ENCODE measurements around the gene HINT1. TPM values are rescaled to one million over a fixed set of nuclear protein-coding genes. Genes with fewer than 3 reads are reported as not detected.

The HINT1 gene
- total RNA-seq (ENCODE audit: unreplicated experiment): 180 TPM
- long read RNA-seq, transcript HINT1-201 (3 exons, 1,081 nt): major isoform, 316 of 323 reads
- long read RNA-seq, partial matches to known transcripts: 0 of 323 reads
- long read RNA-seq, other reads (novel, unspliced or antisense): 4 of 323 reads

DNA sequence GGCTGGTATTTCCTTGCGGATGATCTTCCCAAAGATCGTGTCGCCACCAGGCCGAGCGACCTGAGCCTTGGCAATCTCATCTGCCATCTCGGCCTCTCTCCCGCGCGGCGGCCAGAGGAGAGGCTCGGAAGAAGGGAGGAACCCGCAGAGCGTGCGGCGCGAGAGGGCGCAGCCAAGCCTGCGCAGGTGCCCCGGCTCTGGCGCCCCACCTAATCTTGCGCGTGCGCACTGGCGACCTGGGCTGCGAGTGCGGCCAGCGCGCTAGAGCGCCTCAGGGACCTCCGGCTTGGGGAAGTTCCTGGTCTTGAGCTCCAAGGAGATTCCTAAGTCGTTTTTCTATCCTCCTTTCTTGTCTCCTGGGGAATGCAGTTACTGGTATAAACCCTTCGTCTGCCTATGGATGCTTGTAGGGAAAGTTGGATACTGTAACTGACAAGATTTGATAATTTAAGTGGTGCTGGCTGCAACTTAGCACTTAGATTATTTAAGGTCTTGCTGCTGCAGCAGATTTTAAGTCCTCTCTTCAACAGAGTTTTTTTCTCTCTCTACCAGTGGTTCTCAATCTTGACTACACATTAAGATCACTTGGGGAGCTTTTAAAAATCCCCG is at the start of gene HINT1:
TSS of gene HINT1 (minus strand) at position 138 of the 609 bp plus-strand sequence. CDS start at position 87, 51 bp downstream.
- Mint-ChIP-seq H3K36me3 (ENCODE audit: unreplicated experiment) (no peaks in the 10 kb centered on the region), H3K27me3 (ENCODE audit: unreplicated experiment) (peaks cover 6% of the 10 kb centered on the region), H3K27ac (ENCODE audit: unreplicated experiment) (peak within 1 kb of the TSS; percentile 96), H3K4me1 (ENCODE audit: low read depth, unreplicated experiment) (peaks cover 12% of the 10 kb centered on the region), H3K9me3 (ENCODE audit: unreplicated experiment) (peaks cover 6% of the 10 kb centered on the region), H3K4me3 (ENCODE audit: unreplicated experiment) (peak within 1 kb of the TSS; percentile 94)
- DNase-seq: peak; percentile 97
- TF ChIP-seq, protein P1, sequence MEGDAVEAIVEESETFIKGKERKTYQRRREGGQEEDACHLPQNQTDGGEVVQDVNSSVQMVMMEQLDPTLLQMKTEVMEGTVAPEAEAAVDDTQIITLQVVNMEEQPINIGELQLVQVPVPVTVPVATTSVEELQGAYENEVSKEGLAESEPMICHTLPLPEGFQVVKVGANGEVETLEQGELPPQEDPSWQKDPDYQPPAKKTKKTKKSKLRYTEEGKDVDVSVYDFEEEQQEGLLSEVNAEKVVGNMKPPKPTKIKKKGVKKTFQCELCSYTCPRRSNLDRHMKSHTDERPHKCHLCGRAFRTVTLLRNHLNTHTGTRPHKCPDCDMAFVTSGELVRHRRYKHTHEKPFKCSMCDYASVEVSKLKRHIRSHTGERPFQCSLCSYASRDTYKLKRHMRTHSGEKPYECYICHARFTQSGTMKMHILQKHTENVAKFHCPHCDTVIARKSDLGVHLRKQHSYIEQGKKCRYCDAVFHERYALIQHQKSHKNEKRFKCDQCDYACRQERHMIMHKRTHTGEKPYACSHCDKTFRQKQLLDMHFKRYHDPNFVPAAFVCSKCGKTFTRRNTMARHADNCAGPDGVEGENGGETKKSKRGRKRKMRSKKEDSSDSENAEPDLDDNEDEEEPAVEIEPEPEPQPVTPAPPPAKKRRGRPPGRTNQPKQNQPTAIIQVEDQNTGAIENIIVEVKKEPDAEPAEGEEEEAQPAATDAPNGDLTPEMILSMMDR (IDR thresholded peaks at IDR 0.05; ENCODE audit: partially characterized antibody, unreplicated experiment): no peak

DNA sequence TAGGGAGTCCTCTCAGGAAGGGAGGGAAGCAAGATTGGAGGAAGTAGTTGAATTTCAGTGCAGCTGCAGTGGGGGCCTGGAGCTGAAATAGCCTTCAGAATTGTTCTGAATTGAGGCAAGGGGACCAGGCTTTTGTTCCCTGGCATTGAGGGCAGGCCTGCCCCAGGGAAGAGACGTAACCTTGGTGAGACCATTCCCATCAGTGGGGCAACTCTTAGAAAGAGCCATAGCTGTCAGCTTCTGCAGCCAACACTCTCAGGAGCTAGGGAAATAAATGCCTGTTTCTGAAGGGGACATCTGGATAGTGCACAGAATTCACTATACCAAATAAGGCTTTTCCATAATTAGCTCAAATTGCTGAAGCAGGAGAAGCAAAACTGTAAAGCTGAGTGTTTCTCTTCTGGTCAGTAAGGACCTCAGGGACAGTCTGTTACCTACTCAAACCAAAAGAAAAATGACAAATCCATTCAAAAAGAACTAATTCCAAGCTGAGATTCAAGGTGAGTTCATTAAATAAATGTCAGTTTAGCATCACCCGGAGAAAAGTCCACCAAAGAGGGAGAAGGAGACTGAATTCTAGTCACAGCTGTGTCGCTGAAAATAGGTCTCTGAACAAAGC is 49.7 kb upstream of the HINT1 start:
- Mint-ChIP-seq H3K36me3 (ENCODE audit: unreplicated experiment) (no peaks in the 10 kb centered on the region), H3K9me3 (ENCODE audit: unreplicated experiment) (peaks cover 3% of the 10 kb centered on the region), H3K4me1 (ENCODE audit: low read depth, unreplicated experiment) (peaks cover 9% of the 10 kb centered on the region), H3K4me3 (ENCODE audit: unreplicated experiment) (no peak overlapping the region), H3K27me3 (ENCODE audit: unreplicated experiment) (peaks cover 2% of the 10 kb centered on the region), H3K27ac (ENCODE audit: unreplicated experiment) (no peak overlapping the region)
- TF ChIP-seq, protein P1 (IDR thresholded peaks at IDR 0.05; ENCODE audit: partially characterized antibody, unreplicated experiment): no peak
- DNase-seq: no peak

DNA sequence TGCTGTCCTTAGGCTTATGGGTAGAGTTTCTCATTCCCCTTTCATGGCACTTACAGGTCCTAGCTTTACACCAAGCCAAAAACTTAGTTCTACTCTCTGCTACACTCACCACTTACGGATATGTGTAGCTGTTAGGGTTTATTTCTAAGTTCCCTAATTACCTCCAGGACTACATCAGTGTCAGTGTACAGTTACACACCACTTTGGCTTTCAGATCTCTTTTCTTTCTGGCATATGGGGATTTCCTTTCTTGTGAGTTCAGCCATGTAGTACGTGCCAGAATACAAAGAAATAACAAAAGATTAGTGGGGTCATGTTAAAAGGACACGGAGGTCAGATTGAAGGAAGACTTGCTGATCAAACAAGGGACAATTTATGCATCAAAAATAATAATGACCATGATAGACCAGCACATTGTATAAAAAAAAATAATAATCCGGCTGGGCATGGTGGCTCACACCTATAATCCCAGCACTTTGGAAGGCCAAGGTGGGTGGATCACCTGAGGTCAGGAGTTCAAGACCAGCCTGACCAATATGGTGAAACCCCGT is 47.5 kb upstream of the HINT1 start:
- H3K4me1 Mint-ChIP-seq (ENCODE audit: low read depth, unreplicated experiment): peaks cover 15% of the 10 kb centered on the region
- no peaks in the 10 kb centered on the region for H3K36me3 Mint-ChIP-seq (ENCODE audit: unreplicated experiment)
- no peak for DNase-seq
- no peak overlapping the region for H3K27ac Mint-ChIP-seq (ENCODE audit: unreplicated experiment)
- H3K4me3 Mint-ChIP-seq (ENCODE audit: unreplicated experiment): no peak overlapping the region
- peaks cover 3% of the 10 kb centered on the region for H3K9me3 Mint-ChIP-seq (ENCODE audit: unreplicated experiment)
- TF ChIP-seq, protein P1 (IDR thresholded peaks at IDR 0.05; ENCODE audit: partially characterized antibody, unreplicated experiment): no peak
- peaks cover 4% of the 10 kb centered on the region for H3K27me3 Mint-ChIP-seq (ENCODE audit: unreplicated experiment)

DNA sequence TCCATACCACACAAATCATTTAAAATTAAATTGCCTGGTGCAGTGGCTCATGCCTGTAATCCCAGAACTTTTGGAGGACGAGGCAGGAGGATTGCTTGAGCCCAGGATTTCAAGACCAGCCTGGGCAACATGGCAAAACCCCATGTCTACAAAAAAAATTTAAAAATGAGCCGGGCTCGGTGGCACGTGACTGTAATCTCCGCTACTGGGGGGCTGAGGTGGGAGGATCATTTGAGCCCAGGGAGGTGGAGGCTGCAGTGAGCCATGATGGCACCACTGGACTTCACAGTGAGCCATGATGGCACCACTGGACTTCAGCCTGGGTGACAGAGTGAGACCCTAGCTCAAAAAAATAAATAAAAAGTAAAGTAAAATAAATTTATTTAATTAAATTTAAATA is 46.6 kb upstream of the HINT1 start:
- H3K27ac Mint-ChIP-seq (ENCODE audit: unreplicated experiment): no peak overlapping the region
- H3K4me1 Mint-ChIP-seq (ENCODE audit: low read depth, unreplicated experiment): peaks cover 15% of the 10 kb centered on the region
- DNase-seq: no peak
- H3K9me3 Mint-ChIP-seq (ENCODE audit: unreplicated experiment): peaks cover 3% of the 10 kb centered on the region
- H3K36me3 Mint-ChIP-seq (ENCODE audit: unreplicated experiment): no peaks in the 10 kb centered on the region
- no peak overlapping the region for H3K4me3 Mint-ChIP-seq (ENCODE audit: unreplicated experiment)
- H3K27me3 Mint-ChIP-seq (ENCODE audit: unreplicated experiment): peaks cover 4% of the 10 kb centered on the region
- TF ChIP-seq, protein P1 (IDR thresholded peaks at IDR 0.05; ENCODE audit: partially characterized antibody, unreplicated experiment): no peak

DNA sequence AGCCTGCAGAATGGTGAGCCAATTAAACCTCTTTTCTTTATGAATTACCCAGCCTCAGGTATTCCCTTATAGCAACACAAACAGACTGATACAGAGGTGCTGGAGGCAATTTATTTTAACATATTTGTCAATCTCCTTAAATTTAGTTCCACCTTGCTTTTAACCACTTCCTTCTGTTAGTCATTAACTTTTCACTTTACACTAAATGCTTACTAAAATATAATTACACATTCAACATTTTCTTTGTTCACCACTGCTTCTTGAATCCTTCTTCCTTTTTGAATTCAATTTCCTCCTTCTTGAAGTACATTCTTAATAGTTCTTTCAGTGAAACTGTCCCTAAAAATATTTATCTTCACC is 45.1 kb upstream of the HINT1 start:
- no peak for DNase-seq
- Mint-ChIP-seq H3K9me3 (ENCODE audit: unreplicated experiment) (peaks cover 3% of the 10 kb centered on the region), H3K4me3 (ENCODE audit: unreplicated experiment) (no peak overlapping the region), H3K27me3 (ENCODE audit: unreplicated experiment) (peaks cover 4% of the 10 kb centered on the region), H3K36me3 (ENCODE audit: unreplicated experiment) (no peaks in the 10 kb centered on the region), H3K27ac (ENCODE audit: unreplicated experiment) (no peak overlapping the region), H3K4me1 (ENCODE audit: low read depth, unreplicated experiment) (peaks cover 14% of the 10 kb centered on the region)
- TF ChIP-seq, protein P1 (IDR thresholded peaks at IDR 0.05; ENCODE audit: partially characterized antibody, unreplicated experiment): no peak
